Osteocyte (in vitro differentiated cells): ENCODE measurements around the gene CDH4. TPM values are rescaled to one million over a fixed set of nuclear protein-coding genes. Genes with fewer than 3 reads are reported as not detected.

ENCODE experiments used
- DNase-seq: peaks from one replicate; pipeline ENCODE4 v3.0.0; 2021; ENCODE audit warnings: mixed read lengths; ENCODE audit not compliant: unreplicated experiment; ENCODE audit errors: extremely low spot score
- H3K27ac Mint-ChIP-seq: one replicate; pipeline ENCODE4 v1.8.0; 2021; ENCODE audit warnings: mild to moderate bottlenecking, mixed read lengths; ENCODE audit not compliant: unreplicated experiment
- H3K27me3 Mint-ChIP-seq: one replicate; pipeline ENCODE4 v1.8.0; 2021; ENCODE audit warnings: mixed read lengths; ENCODE audit not compliant: unreplicated experiment
- H3K36me3 Mint-ChIP-seq: one replicate; pipeline ENCODE4 v1.8.0; 2021; ENCODE audit warnings: mixed read lengths; ENCODE audit not compliant: unreplicated experiment
- H3K4me1 Mint-ChIP-seq: one replicate; pipeline ENCODE4 v1.8.0; 2021; ENCODE audit warnings: mixed read lengths; ENCODE audit not compliant: unreplicated experiment
- H3K4me3 Mint-ChIP-seq: one replicate; pipeline ENCODE4 v1.8.0; 2021; ENCODE audit warnings: mild to moderate bottlenecking, moderate library complexity, mixed read lengths; ENCODE audit not compliant: unreplicated experiment
- H3K9me3 Mint-ChIP-seq: one replicate; pipeline ENCODE4 v1.8.0; 2021; ENCODE audit warnings: mixed read lengths; ENCODE audit not compliant: unreplicated experiment
- CTCF ChIP-seq: fragments of 200-600 bp; sonication (generic); IDR thresholded peaks from 2 replicates; pipeline ENCODE4 v1.5.0; 2021; ENCODE audit warnings: antibody characterized with exemption, mild to moderate bottlenecking, moderate library complexity
- total RNA-seq: library from RNA; stranded (reverse); gene quantifications from 2 replicates; pipeline ENCODE4 v1.2.1, GENCODE V29; 2021

CDH4 gene
- total RNA-seq, 1 donor from 2014 or later, result 1.3 TPM

- Mint-ChIP-seq H3K4me1 (no peaks in the 10 kb centered on the region), H3K27me3 (no peaks in the 10 kb centered on the region), H3K9me3 (no peaks in the 10 kb centered on the region), H3K27ac (no peak overlapping the region), H3K36me3 (no peaks in the 10 kb centered on the region), H3K4me3 (no peak overlapping the region)
- no peak for DNase-seq
- TF ChIP-seq CTCF, result no peak
Measured at GRCh38 chr20:61897401-61898295, 645.6 kb downstream of the CDH4 start.

GRCh38 chr20:61898405-61898804 is 646.3 kb downstream of the CDH4 start:
- H3K4me3 Mint-ChIP-seq, result no peak overlapping the region
- no peaks in the 10 kb centered on the region for H3K4me1 Mint-ChIP-seq
- H3K36me3 Mint-ChIP-seq, result no peaks in the 10 kb centered on the region
- H3K27me3 Mint-ChIP-seq, result no peaks in the 10 kb centered on the region
- no peak overlapping the region for H3K27ac Mint-ChIP-seq
- DNase-seq, result no peak
- no peak for TF ChIP-seq CTCF
- H3K9me3 Mint-ChIP-seq, result no peaks in the 10 kb centered on the region

- Mint-ChIP-seq H3K4me1 (no peaks in the 10 kb centered on the region), H3K36me3 (no peaks in the 10 kb centered on the region), H3K27me3 (no peaks in the 10 kb centered on the region), H3K27ac (no peak overlapping the region), H3K4me3 (no peak overlapping the region), H3K9me3 (no peaks in the 10 kb centered on the region)
- DNase-seq, result no peak
- TF ChIP-seq CTCF, result no peak
Measured at GRCh38 chr20:61900011-61900944, 648.2 kb downstream of the CDH4 start.

GRCh38 chr20:61900945-61901293 is 648.9 kb downstream of the CDH4 start:
- no peak for DNase-seq
- Mint-ChIP-seq H3K9me3 (no peaks in the 10 kb centered on the region), H3K4me3 (no peak overlapping the region), H3K4me1 (no peaks in the 10 kb centered on the region), H3K27ac (no peak overlapping the region), H3K27me3 (no peaks in the 10 kb centered on the region), H3K36me3 (no peaks in the 10 kb centered on the region)
- TF ChIP-seq CTCF, result no peak
